GM12892 (cell line): ENCODE results near the gene CACNA1G.

Experiments used
- POLR2A ChIP-seq: IDR thresholded peaks from 2 replicates; pipeline ENCODE4 v1.6.1; 2011; ENCODE audit warnings: low read depth, low read length, control low read depth
- POLR2AphosphoS5 ChIP-seq: IDR thresholded peaks from 2 replicates; pipeline ENCODE4 v1.6.1; 2011; ENCODE audit warnings: low read depth, low read length, control low read depth

GRCh38 chr17:50638966-50639713, 78.6 kb downstream of the CACNA1G start:
- TF ChIP-seq POLR2A (no peak), POLR2AphosphoS5 (no peak)
